ENCODE data around the gene HOXB9.

HOXB9 gene

DNA sequence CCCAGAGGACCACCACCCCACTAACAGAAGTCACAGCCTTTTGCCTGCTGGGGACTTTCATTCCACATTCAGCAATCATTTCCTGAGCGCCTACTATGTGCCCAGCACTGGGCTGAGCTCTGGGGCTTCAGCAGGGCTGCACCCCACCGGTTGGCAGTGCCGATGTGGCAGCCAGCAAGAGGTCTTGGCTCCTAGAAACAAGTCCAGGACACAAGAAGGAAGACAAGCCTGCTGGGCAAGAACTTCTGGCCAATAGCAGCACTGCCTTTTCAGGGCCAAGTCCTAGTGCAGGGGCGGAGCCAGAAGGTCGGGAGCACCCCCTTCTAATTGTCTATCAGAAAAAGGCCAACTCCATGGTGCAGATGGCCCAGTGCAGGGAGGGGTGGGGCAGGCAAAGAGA, 13.0 kb upstream of the HOXB9 start:
- no peak for DNase-seq (ENCODE audit: low read depth)
- no peak for TF ChIP-seq CTCF (conservative IDR thresholded peaks at IDR 0.05; ENCODE audit: low read length)
- no peak overlapping the region for H3K4me3 ChIP-seq (ENCODE audit: low read length)

DNA sequence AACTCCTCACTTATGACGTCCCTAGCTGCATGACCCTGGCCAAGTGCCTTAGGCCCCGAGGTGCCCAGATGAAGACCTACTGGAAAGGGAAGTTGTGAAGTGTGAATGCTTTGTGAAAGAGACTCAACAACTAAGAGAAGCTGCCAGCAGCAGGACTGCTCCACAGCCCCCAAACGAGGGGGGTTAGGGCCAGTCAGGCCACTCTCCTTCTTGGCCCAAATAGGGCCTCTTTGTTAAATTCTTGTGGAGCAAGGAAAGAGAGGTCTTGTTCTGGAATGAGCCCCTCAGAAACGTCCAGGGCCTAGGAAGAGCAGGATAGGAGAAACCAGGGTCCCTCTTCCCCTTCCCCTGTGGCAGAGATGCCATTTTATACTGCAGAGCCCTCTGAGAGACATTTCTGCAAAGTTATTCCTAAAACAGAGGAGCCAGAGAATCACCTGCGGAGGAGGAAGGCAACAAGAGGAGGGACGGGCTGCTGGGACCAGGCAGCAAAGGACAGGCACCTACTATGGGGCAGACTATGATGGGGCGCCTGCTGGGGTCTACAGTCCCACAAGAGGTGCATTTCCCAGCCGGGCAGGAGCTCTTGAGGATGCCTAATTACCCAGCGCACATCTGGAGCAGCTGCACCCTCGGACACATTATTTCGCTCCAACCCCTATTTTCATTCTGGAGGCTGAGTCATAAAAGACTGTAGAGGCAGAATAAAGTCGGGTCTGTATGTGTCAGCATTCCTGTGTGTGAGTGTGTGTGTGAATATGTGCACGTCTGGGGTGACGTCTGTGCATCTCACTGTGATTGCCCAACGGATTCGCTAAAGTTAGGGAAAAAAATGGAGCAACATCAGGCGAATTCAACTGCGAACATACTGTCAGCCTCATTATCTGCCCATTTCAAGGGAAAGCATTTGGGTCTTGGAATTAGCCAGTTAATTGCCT, 11.4 kb upstream of the HOXB9 start:
- no peak overlapping the region for H3K4me3 ChIP-seq (ENCODE audit: low read length)
- no peak for TF ChIP-seq CTCF (conservative IDR thresholded peaks at IDR 0.05; ENCODE audit: low read length)
- DNase-seq (ENCODE audit: low read depth): peak; percentile 98

DNA sequence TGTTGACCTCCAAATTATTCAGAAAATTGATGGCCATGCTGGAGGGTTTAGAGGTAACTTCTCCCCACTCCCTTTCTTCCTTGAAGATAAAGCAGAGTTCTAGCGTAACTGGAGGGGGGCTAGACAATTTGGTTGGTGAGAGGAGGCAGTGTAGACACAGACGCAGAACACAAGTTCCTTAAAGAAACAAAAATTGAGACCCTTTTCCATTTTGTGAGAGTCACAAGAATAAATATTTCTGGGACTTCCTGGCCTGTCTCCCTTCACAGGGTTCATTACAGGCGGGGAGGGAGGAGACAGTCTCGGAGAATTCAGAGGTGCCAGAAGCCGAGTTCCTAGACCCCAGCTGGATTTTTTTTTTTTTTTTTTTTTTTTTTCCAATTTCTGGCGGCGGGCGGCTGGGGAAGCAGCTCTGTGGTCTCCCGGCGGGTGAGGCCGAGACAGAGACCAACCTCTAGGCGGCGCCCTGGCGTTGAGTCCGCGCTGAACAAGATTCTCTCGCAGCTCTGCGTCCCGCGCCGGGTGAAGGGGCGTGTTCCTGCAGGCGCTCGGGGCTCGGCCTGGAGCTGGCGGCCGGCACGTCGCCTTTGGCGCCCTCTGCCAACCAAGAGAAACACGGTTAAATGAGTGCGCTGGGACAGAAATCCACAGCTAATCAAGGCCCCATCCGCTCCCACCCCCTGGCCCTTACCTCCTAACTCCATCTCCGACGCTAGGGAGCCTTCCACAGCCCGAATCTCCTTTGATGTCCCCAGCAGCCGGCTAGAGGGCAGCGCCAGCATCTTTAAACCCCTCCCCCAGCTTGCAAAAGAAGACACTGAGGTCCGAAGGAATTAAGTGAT, 10.2 kb upstream of the HOXB9 start:
- H3K4me3 ChIP-seq (ENCODE audit: low read length): no peak overlapping the region
- DNase-seq (ENCODE audit: low read depth): peak; percentile 78
- peak; percentile 65 for TF ChIP-seq CTCF (conservative IDR thresholded peaks at IDR 0.05; ENCODE audit: low read length)

- TF ChIP-seq CTCF (conservative IDR thresholded peaks at IDR 0.05; ENCODE audit: low read length): no peak
- no peak overlapping the region for H3K4me3 ChIP-seq (ENCODE audit: low read length)
- DNase-seq (ENCODE audit: low read depth): no peak
These were observed 8.5 kb upstream of the HOXB9 start for GRCh38 chr17:48634493-48635208.

DNA sequence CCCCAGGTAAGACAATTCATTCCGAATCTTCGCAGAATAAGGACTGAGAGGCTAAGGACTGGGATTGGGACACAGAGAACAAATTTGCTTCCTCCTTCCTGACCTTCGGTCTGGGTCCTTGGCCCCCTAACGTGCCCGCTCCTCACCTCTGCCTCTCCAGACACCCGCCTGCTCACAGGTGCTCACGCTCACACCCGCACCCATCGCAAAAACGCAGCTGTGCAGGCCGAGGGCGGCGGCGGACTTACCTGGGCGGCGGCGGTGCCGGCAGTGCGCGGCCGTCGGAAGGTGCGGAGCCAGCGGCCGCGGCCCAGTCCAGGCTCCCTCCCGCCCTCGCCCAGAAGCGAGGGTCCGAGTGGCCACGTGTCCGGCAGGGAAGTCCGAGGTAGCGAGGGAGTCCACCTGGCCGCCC, 7.1 kb upstream of the HOXB9 start:
- TF ChIP-seq CTCF (conservative IDR thresholded peaks at IDR 0.05; ENCODE audit: low read length): no peak
- no peak overlapping the region for H3K4me3 ChIP-seq (ENCODE audit: low read length)
- no peak for DNase-seq (ENCODE audit: low read depth)

- TF ChIP-seq CTCF (conservative IDR thresholded peaks at IDR 0.05; ENCODE audit: low read length): no peak
- H3K4me3 ChIP-seq (ENCODE audit: low read length): no peak overlapping the region
These were observed 6.6 kb upstream of the HOXB9 start for GRCh38 chr17:48632579-48633265.

More at GRCh38 chr17:48632579-48633265, 6.6 kb upstream of the HOXB9 start:
- DNase-seq (ENCODE audit: low read depth): no peak

All from AG10803 (cell line).